MG63 (cell line): ENCODE results near the gene C10orf95. TPM values are rescaled to one million over a fixed set of nuclear protein-coding genes. Genes with fewer than 3 reads are reported as not detected.
A peak's percentile ranks its signal among the peaks of the same experiment; 100 is the strongest.

Experiments
- DNase-seq: peaks from one replicate; pipeline ENCODE4 v3.0.0-alpha.2; 2020
- H3K27me3 ChIP-seq: fragments of 250-450 bp; sonication (Bioruptor Pico); 2 replicates; pipeline ENCODE4 v1.5.1; 2020; ENCODE audit warnings: mild to moderate bottlenecking, moderate library complexity
- H3K36me3 ChIP-seq: fragments of 250-450 bp; sonication (Bioruptor Pico); 2 replicates; pipeline ENCODE4 v1.5.1; 2020; ENCODE audit warnings: mild to moderate bottlenecking, moderate library complexity
- H3K4me3 ChIP-seq: fragments of 250-450 bp; sonication (Bioruptor Pico); 2 replicates; pipeline ENCODE4 v1.5.1; 2020; ENCODE audit warnings: mild to moderate bottlenecking, moderate library complexity
- H3K9me3 ChIP-seq: fragments of 250-450 bp; sonication (Bioruptor Pico); 2 replicates; pipeline ENCODE4 v1.5.1; 2020; ENCODE audit warnings: mild to moderate bottlenecking, moderate library complexity
- total RNA-seq: library from RNA; depleted of rRNA; stranded (reverse); fragments of >200 nt; shearing (Covaris generic); gene quantifications from 2 replicates; pipeline ENCODE4 v1.2.3, GENCODE V29; 2014; ENCODE audit warnings: low replicate concordance; rRNA removed

The C10orf95 gene
- total RNA-seq, 1 experiment from 2014 or later: not detected

- Histone ChIP-seq H3K36me3 (peaks cover 23% of the 10 kb centered on the region), H3K4me3 (no peak overlapping the region), H3K9me3 (no peaks in the 10 kb centered on the region), H3K27me3 (no peaks in the 10 kb centered on the region)
- DNase-seq: peak; percentile 52
Observed at GRCh38 chr10:102401735-102402511, 49.4 kb downstream of the C10orf95 start.

GRCh38 chr10:102401342-102401654, 50.0 kb downstream of the C10orf95 start:
- no peak for DNase-seq
- H3K9me3 ChIP-seq: no peaks in the 10 kb centered on the region
- no peak overlapping the region for H3K4me3 ChIP-seq
- no peaks in the 10 kb centered on the region for H3K27me3 ChIP-seq
- peaks cover 25% of the 10 kb centered on the region for H3K36me3 ChIP-seq

- Histone ChIP-seq H3K9me3 (no peaks in the 10 kb centered on the region), H3K36me3 (peaks cover 25% of the 10 kb centered on the region), H3K4me3 (no peak overlapping the region), H3K27me3 (no peaks in the 10 kb centered on the region)
- DNase-seq: no peak
Observed at GRCh38 chr10:102400598-102401341, 50.6 kb downstream of the C10orf95 start.

- H3K4me3 ChIP-seq: no peak overlapping the region
- H3K9me3 ChIP-seq: no peaks in the 10 kb centered on the region
- H3K27me3 ChIP-seq: no peaks in the 10 kb centered on the region
- peaks cover 25% of the 10 kb centered on the region for H3K36me3 ChIP-seq
- DNase-seq: no peak
Observed at GRCh38 chr10:102400076-102400475, 51.3 kb downstream of the C10orf95 start.

Other genes starting within 250 kb of the C10orf95 start
- 0.15 TPM in 1 of 2 replicates, not detected in the other for gene ELOVL3, start 225.2 kb downstream of the C10orf95 start, total RNA-seq
- not detected in 2 replicates for gene PITX3, start 210.0 kb downstream of the C10orf95 start, total RNA-seq
- gene GBF1, start 206.0 kb downstream of the C10orf95 start, total RNA-seq: 9.5 and 15.8 TPM in 2 replicates
- gene NFKB2, start 55.8 kb downstream of the C10orf95 start, total RNA-seq: 15.8 and 22.7 TPM in 2 replicates
- gene PSD, start 32.8 kb downstream of the C10orf95 start, total RNA-seq: not detected in 2 replicates
- gene FBXL15, start 30.7 kb downstream of the C10orf95 start, total RNA-seq: 10.7 and 11.2 TPM in 2 replicates
- gene CUEDC2, start 19.0 kb downstream of the C10orf95 start, total RNA-seq: 92.1 and 151 TPM in 2 replicates
- 77.7 and 178 TPM in 2 replicates for gene ACTR1A, start 51.2 kb upstream of the C10orf95 start, total RNA-seq
- 2.0 and 9.4 TPM in 2 replicates for gene SUFU, start 52.4 kb upstream of the C10orf95 start, total RNA-seq
- gene TRIM8, start 192.9 kb upstream of the C10orf95 start, total RNA-seq: 27.8 and 40.9 TPM in 2 replicates